A673 (cell line): Measurements from ENCODE around the gene GPC1. TPM values are rescaled to one million over a fixed set of nuclear protein-coding genes. Genes with fewer than 3 reads are reported as not detected.

Experiments used
- BruUV-seq: library from RNA; stranded (reverse); fragments of 400-500 nt; replicated peaks from 2 replicates; lab custom pipeline; 2021; lab: Mats Ljungman, UMichigan
- CTCF ChIA-PET: fragments of 300-600 bp; sonication (Branson Sonifier 250); formaldehyde crosslinking; loops from one replicate; lab custom pipeline; 2022; ENCODE audit warnings: antibody characterized with exemption; lab: Charles Lee
- POLR2A ChIA-PET: fragments of 300-600 bp; sonication (Branson Sonifier 250); formaldehyde crosslinking; loops from one replicate; lab custom pipeline; 2022; ENCODE audit warnings: antibody characterized with exemption; ENCODE audit not compliant: low non-redundant PET; lab: Charles Lee
- DNase-seq: peaks from one replicate; pipeline ENCODE4 v3.0.0-alpha.2; 2015; ENCODE audit warnings: low spot score
- H3K27ac ChIP-seq: fragments of 200-600 bp; sonication (generic); 2 replicates; pipeline ENCODE4 v1.5.1; 2016; ENCODE audit warnings: mixed run types, low read depth, mild to moderate bottlenecking, mixed read lengths, antibody characterized with exemption, low read length; ENCODE audit not compliant: poor library complexity, severe bottlenecking
- H3K27me3 ChIP-seq: fragments of 200-600 bp; sonication (generic); replicated peaks from 2 replicates; pipeline ENCODE4 v1.6.1; 2017; ENCODE audit warnings: mixed run types, low read depth, mild to moderate bottlenecking, mixed read lengths, antibody characterized with exemption, low read length; ENCODE audit not compliant: insufficient read depth, poor library complexity
- H3K36me3 ChIP-seq: fragments of 200-600 bp; sonication (generic); 2 replicates; pipeline ENCODE4 v1.6.1; 2016; ENCODE audit warnings: mixed run types, mild to moderate bottlenecking, mixed read lengths, antibody characterized with exemption, low read length; ENCODE audit not compliant: insufficient read depth, poor library complexity, severe bottlenecking
- H3K4me1 ChIP-seq: fragments of 200-600 bp; sonication (generic); 2 replicates; pipeline ENCODE4 v1.6.1; 2017; ENCODE audit warnings: mixed run types, mild to moderate bottlenecking, mixed read lengths, antibody characterized with exemption, low read length; ENCODE audit not compliant: insufficient read depth, poor library complexity, severe bottlenecking
- H3K4me3 ChIP-seq: fragments of 200-600 bp; sonication (generic); 2 replicates; pipeline ENCODE4 v1.5.1; 2016; ENCODE audit warnings: low read depth, mixed run types, mild to moderate bottlenecking, mixed read lengths, low read length; ENCODE audit not compliant: poor library complexity, severe bottlenecking
- H3K9me3 ChIP-seq: fragments of 200-600 bp; sonication (generic); 2 replicates; pipeline ENCODE4 v1.6.1; 2016; ENCODE audit warnings: mixed run types, low read depth, mild to moderate bottlenecking, mixed read lengths, antibody characterized with exemption, low read length; ENCODE audit not compliant: poor library complexity, severe bottlenecking
- EZH2 ChIP-seq: fragments of 200-600 bp; sonication (generic); IDR thresholded peaks from 2 replicates; pipeline ENCODE4 v1.6.1; 2017; ENCODE audit warnings: borderline replicate concordance, low read depth, mild to moderate bottlenecking, mixed read lengths, antibody characterized with exemption, low read length; ENCODE audit not compliant: poor library complexity, severe bottlenecking
- intact Hi-C: fragments of 100-400 bp; cut with micrococcal nuclease; formaldehyde crosslinking; loops from one replicate; pipeline ENCODE4 v1.10.0; 2022; ENCODE audit not compliant: unreplicated experiment
- total RNA-seq: library from RNA; stranded (reverse); gene quantifications from 2 replicates; pipeline ENCODE4 v1.2.3, GENCODE V29; 2021
- TF ChIP-seq, protein P1 (sequence below): fragments of 300-800, 200-600 bp; sonication (generic); conservative IDR thresholded peaks from 2 replicates; pipeline ENCODE4 v1.5.1; 2017; ENCODE audit warnings: low read depth, mild to moderate bottlenecking, antibody characterized with exemption, low read length, moderate library complexity, mixed read lengths

GPC1 gene
- total RNA-seq, 1 experiment from 2014 or later: 21.2 TPM

DNA sequence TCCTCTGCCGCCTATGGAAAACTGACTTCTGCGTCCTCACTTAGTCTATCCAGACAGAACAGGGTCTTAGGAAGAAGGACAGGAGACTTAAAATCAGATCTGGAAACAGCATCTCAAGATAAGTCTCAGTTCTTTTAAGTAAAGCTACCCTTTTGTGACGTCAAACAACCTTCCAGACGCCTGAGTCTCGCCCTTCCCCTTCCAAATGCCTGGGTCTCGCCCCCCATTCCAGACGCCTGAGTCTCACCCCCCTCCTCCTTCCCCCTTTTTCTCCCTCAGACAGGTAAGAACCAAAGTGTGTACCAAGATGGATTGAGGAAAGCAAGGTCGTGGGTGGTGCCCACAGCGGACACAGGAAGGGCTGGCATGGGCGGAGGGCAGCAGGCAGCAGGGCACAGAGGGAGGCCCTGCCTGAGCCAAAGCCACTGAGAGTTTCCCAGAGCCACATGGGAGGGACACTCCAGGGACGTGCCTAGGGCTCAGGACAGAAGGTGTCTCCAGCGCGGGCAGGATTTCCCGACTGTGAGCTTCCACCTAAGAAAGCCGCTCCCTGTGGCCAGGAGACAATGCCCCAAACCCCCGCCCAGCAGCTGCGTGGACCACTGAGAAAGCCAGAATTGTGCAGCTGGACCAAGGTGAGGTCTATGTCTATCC is 71.1 kb downstream of the GPC1 start:
- Histone ChIP-seq H3K27ac (no peak overlapping the region), H3K4me1 (no peaks in the 10 kb centered on the region), H3K27me3 (no peaks in the 10 kb centered on the region), H3K36me3 (no peaks in the 10 kb centered on the region), H3K9me3 (no peaks in the 10 kb centered on the region), H3K4me3 (no peak overlapping the region)
- intact Hi-C loops: no loop called here
- TF ChIP-seq, protein P1, sequence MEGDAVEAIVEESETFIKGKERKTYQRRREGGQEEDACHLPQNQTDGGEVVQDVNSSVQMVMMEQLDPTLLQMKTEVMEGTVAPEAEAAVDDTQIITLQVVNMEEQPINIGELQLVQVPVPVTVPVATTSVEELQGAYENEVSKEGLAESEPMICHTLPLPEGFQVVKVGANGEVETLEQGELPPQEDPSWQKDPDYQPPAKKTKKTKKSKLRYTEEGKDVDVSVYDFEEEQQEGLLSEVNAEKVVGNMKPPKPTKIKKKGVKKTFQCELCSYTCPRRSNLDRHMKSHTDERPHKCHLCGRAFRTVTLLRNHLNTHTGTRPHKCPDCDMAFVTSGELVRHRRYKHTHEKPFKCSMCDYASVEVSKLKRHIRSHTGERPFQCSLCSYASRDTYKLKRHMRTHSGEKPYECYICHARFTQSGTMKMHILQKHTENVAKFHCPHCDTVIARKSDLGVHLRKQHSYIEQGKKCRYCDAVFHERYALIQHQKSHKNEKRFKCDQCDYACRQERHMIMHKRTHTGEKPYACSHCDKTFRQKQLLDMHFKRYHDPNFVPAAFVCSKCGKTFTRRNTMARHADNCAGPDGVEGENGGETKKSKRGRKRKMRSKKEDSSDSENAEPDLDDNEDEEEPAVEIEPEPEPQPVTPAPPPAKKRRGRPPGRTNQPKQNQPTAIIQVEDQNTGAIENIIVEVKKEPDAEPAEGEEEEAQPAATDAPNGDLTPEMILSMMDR: no peak
- TF ChIP-seq EZH2: no peak
- DNase-seq: no peak
- BruUV-seq: no TSS peak
- CTCF ChIA-PET: interaction anchor here (0.6 kb wide), 1 partner anchor 858 kb away, joined by 3 read pairs; no protein-coding TSS in a partner anchor
- POLR2A ChIA-PET: no interaction called here

DNA sequence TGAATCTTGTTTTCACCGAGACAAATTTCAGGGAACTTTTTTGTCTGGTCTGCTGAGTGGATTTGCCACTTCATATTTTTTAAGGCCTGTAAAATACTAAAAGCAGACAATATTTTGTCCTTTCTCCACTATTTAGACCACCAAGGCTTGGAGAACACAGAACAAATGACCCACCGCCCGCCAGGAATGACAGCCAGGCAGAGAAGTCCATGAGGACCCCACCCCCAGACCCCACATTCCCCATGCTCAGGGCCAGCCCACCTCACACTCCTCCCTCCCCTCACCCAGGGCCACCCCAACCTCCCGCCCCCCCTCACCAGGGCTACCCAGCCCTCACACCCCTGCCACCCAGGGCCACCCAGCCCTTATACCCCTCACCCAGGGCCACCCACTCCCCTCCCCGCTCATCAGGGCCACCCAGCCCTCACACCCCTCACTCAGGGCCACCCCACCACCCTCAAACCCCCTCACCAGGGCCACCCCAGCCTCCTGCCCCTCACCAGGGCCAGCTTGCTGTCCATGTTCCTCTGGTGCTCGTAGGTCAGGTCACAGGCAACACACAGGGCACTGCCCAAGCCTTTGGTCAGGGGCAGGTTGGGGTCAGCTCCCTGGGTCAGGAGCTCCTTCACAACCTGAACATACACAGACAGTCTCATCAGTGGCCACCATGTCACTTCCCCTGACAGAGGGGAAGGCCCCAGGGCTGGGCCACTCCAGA is 71.8 kb downstream of the GPC1 start:
- ChIA-PET POLR2A (no interaction called here), CTCF (no interaction called here)
- Histone ChIP-seq H3K9me3 (no peaks in the 10 kb centered on the region), H3K4me3 (no peak overlapping the region), H3K27me3 (no peaks in the 10 kb centered on the region), H3K27ac (no peak overlapping the region), H3K4me1 (no peaks in the 10 kb centered on the region), H3K36me3 (no peaks in the 10 kb centered on the region)
- no TSS peak for BruUV-seq
- intact Hi-C loops: no loop called here
- no peak for DNase-seq
- no peak for TF ChIP-seq EZH2
- TF ChIP-seq, protein P1: no peak

DNA sequence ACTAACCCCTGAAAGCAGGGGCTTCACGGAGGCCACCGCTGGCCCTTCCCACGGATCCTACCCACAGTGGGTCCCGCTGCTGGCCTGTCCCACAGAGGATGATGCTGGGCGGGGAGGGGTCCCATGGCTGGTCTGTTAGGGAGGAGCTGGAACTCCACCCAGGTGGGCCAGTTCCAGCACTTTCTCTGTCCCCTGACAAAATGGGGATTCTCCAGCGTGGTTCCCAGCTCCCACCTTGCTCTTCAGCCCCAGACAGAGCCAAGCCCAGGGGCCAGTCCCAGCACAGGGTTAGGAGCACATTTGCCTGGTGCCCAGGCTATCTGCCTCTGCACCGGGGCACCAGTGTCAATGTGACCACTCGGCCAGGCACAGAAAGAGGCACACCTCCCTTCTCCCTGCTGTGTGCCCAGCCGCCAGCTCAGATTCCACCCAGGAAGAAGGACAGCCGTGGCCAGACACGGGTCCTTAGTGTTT is 72.4 kb downstream of the GPC1 start:
- no peak for DNase-seq
- ChIA-PET CTCF (no interaction called here), POLR2A (no interaction called here)
- H3K27me3 ChIP-seq: no peaks in the 10 kb centered on the region
- TF ChIP-seq EZH2: no peak
- TF ChIP-seq, protein P1: no peak
- H3K9me3 ChIP-seq: no peaks in the 10 kb centered on the region
- BruUV-seq: no TSS peak
- H3K27ac ChIP-seq: no peak overlapping the region
- no peaks in the 10 kb centered on the region for H3K36me3 ChIP-seq
- intact Hi-C loops: no loop called here
- H3K4me1 ChIP-seq: no peaks in the 10 kb centered on the region
- no peak overlapping the region for H3K4me3 ChIP-seq
